ENCODE data around the gene NDEL1.

GRCh38 chr17:8472663-8473062, 37.0 kb downstream of the NDEL1 start:
- TF ChIP-seq, protein P1, sequence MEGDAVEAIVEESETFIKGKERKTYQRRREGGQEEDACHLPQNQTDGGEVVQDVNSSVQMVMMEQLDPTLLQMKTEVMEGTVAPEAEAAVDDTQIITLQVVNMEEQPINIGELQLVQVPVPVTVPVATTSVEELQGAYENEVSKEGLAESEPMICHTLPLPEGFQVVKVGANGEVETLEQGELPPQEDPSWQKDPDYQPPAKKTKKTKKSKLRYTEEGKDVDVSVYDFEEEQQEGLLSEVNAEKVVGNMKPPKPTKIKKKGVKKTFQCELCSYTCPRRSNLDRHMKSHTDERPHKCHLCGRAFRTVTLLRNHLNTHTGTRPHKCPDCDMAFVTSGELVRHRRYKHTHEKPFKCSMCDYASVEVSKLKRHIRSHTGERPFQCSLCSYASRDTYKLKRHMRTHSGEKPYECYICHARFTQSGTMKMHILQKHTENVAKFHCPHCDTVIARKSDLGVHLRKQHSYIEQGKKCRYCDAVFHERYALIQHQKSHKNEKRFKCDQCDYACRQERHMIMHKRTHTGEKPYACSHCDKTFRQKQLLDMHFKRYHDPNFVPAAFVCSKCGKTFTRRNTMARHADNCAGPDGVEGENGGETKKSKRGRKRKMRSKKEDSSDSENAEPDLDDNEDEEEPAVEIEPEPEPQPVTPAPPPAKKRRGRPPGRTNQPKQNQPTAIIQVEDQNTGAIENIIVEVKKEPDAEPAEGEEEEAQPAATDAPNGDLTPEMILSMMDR (conservative IDR thresholded peaks at IDR 0.05) = no peak
- TF ChIP-seq EZH2 (IDR thresholded peaks at IDR 0.05; ENCODE audit: low read depth) = no peak
